Vagina (tissue), 2 donors: ENCODE data around the gene FRMD3. TPM values are rescaled to one million over a fixed set of nuclear protein-coding genes. Genes with fewer than 3 reads are reported as not detected.

ENCODE experiments used
- DNase-seq, 2 donors: peaks; one replicate each; pipeline ENCODE4 v3.0.0-alpha.2; 2017; ENCODE audit errors: extremely low spot score in 2 of 2
- H3K27ac ChIP-seq: fragments of 200-600 bp; sonication (generic); one replicate; pipeline ENCODE4 v1.5.1; 2019
- H3K27me3 ChIP-seq: fragments of 200-600 bp; sonication (generic); one replicate; pipeline ENCODE4 v1.5.1; 2019
- H3K36me3 ChIP-seq, 2 donors: fragments of 200-600 bp; sonication (generic); one replicate each; pipeline ENCODE4 v1.5.1; 2017 to 2019
- H3K4me1 ChIP-seq: fragments of 200-600 bp; sonication (generic); one replicate; pipeline ENCODE4 v1.5.1; 2019
- H3K4me3 ChIP-seq, 2 donors: fragments of 200-600 bp; sonication (generic); 1 replicate in 1 of 2; 2 replicates in 1 of 2; pipeline ENCODE4 v1.5.1; 2016 to 2019
- H3K9me3 ChIP-seq: fragments of 200-600 bp; sonication (generic); one replicate; pipeline ENCODE4 v1.5.1; 2019
- CTCF ChIP-seq, 3 experiments: fragments of 450-650 bp in 2 of 3; fragments of 200-600 bp in 1 of 3; sonication (generic) in 1 of 3; IDR thresholded peaks; one replicate each; pipeline ENCODE4 v1.5.1; 2017 to 2019; ENCODE audit warnings: antibody characterized with exemption in 3 of 3, mild to moderate bottlenecking in 2 of 3, moderate library complexity in 2 of 3
- POLR2A ChIP-seq, 2 donors: fragments of 450-650 bp; IDR thresholded peaks; one replicate each; pipeline ENCODE4 v1.6.1; 2017; ENCODE audit warnings: antibody characterized with exemption in 2 of 2, mild to moderate bottlenecking in 2 of 2, moderate library complexity in 2 of 2
- POLR2AphosphoS5 ChIP-seq, 2 donors: sonication (generic); formaldehyde crosslinking; IDR thresholded peaks; one replicate each; pipeline ENCODE4 v1.9.0; 2017; ENCODE audit warnings: antibody characterized with exemption in 2 of 2, mild to moderate bottlenecking in 2 of 2, low read depth in 1 of 2; ENCODE audit not compliant: insufficient read depth in 1 of 2
- intact Hi-C: fragments of 100-400 bp; cut with DNase I; formaldehyde crosslinking; loops from one replicate; pipeline ENCODE4 v1.15.1; 2023
- total RNA-seq: library from RNA; depleted of rRNA; stranded (reverse); fragments of >200 nt; gene quantifications from one replicate; pipeline ENCODE4 v1.2.3, GENCODE V29; 2016

The FRMD3 gene
- total RNA-seq, 1 donor from 2014 or later: 13.8 TPM

GRCh38 chr9:83280268-83280667 lies 257.9 kb downstream of the FRMD3 start:
- peaks cover 16% of the 10 kb centered on the region for H3K4me1 ChIP-seq
- no peaks in the 10 kb centered on the region for H3K27me3 ChIP-seq
- H3K9me3 ChIP-seq: no peaks in the 10 kb centered on the region
- DNase-seq: no peak
- no peaks in the 10 kb centered on the region for H3K36me3 ChIP-seq
- no peak overlapping the region for H3K27ac ChIP-seq
- no peak for TF ChIP-seq CTCF (IDR thresholded peaks at IDR 0.05)
- no peak for TF ChIP-seq POLR2AphosphoS5 (IDR thresholded peaks at IDR 0.05; ENCODE audit: insufficient read depth in 1 of 2, low read depth in 1 of 2)
- TF ChIP-seq POLR2A (IDR thresholded peaks at IDR 0.05): no peak
- intact Hi-C loops: no loop called here
- H3K4me3 ChIP-seq: no peak overlapping the region

GRCh38 chr9:83274787-83275186 lies 263.4 kb downstream of the FRMD3 start:
- Histone ChIP-seq H3K27me3 (no peaks in the 10 kb centered on the region), H3K4me1 (no peaks in the 10 kb centered on the region), H3K27ac (no peak overlapping the region), H3K36me3 (no peaks in the 10 kb centered on the region), H3K9me3 (no peaks in the 10 kb centered on the region), H3K4me3 (no peak overlapping the region)
- no peak for DNase-seq
- TF ChIP-seq CTCF (IDR thresholded peaks at IDR 0.05): no peak
- TF ChIP-seq POLR2A (IDR thresholded peaks at IDR 0.05): no peak
- TF ChIP-seq POLR2AphosphoS5 (IDR thresholded peaks at IDR 0.05; ENCODE audit: insufficient read depth in 1 of 2, low read depth in 1 of 2): no peak
- intact Hi-C loops: no loop called here

GRCh38 chr9:83271665-83272071 lies 266.5 kb downstream of the FRMD3 start:
- intact Hi-C loops: no loop called here
- H3K36me3 ChIP-seq: no peaks in the 10 kb centered on the region
- H3K4me1 ChIP-seq: no peaks in the 10 kb centered on the region
- no peaks in the 10 kb centered on the region for H3K27me3 ChIP-seq
- no peak overlapping the region for H3K4me3 ChIP-seq
- H3K9me3 ChIP-seq: no peaks in the 10 kb centered on the region
- no peak for DNase-seq
- no peak for TF ChIP-seq POLR2A (IDR thresholded peaks at IDR 0.05)
- TF ChIP-seq POLR2AphosphoS5 (IDR thresholded peaks at IDR 0.05; ENCODE audit: insufficient read depth in 1 of 2, low read depth in 1 of 2): no peak
- no peak for TF ChIP-seq CTCF (IDR thresholded peaks at IDR 0.05)
- no peak overlapping the region for H3K27ac ChIP-seq

- no peak for TF ChIP-seq CTCF (IDR thresholded peaks at IDR 0.05)
- no peak for TF ChIP-seq POLR2AphosphoS5 (IDR thresholded peaks at IDR 0.05; ENCODE audit: insufficient read depth in 1 of 2, low read depth in 1 of 2)
- TF ChIP-seq POLR2A (IDR thresholded peaks at IDR 0.05): no peak
- intact Hi-C loops: no loop called here
- no peak overlapping the region for H3K27ac ChIP-seq
- H3K27me3 ChIP-seq: no peaks in the 10 kb centered on the region
- H3K4me1 ChIP-seq: no peaks in the 10 kb centered on the region
- no peaks in the 10 kb centered on the region for H3K36me3 ChIP-seq
- no peak overlapping the region for H3K4me3 ChIP-seq
- no peaks in the 10 kb centered on the region for H3K9me3 ChIP-seq
- DNase-seq: no peak
Observed at GRCh38 chr9:83270116-83270515, 268.1 kb downstream of the FRMD3 start.

- H3K27ac ChIP-seq: no peak overlapping the region
- intact Hi-C loops: no loop called here
Observed at GRCh38 chr9:83267741-83268140, 270.5 kb downstream of the FRMD3 start.

More at GRCh38 chr9:83267741-83268140, 270.5 kb downstream of the FRMD3 start:
- Histone ChIP-seq H3K36me3 (no peaks in the 10 kb centered on the region), H3K9me3 (no peaks in the 10 kb centered on the region), H3K4me3 (no peak overlapping the region), H3K4me1 (no peaks in the 10 kb centered on the region), H3K27me3 (no peaks in the 10 kb centered on the region)
- no peak for DNase-seq
- TF ChIP-seq POLR2A (IDR thresholded peaks at IDR 0.05) (no peak), POLR2AphosphoS5 (IDR thresholded peaks at IDR 0.05; ENCODE audit: insufficient read depth in 1 of 2, low read depth in 1 of 2) (no peak), CTCF (IDR thresholded peaks at IDR 0.05) (no peak)
